HEK293T (cell line): ENCODE measurements around the gene CLK3.

Experiments used
- ARNT ChIP-seq: fragments of 450-650 bp; IDR thresholded peaks from 2 replicates; pipeline ENCODE4 v1.6.1; 2017; ENCODE audit warnings: mild to moderate bottlenecking
- BHLHE40 ChIP-seq: fragments of 450-650 bp; IDR thresholded peaks from 2 replicates; pipeline ENCODE4 v1.6.1; 2016; ENCODE audit warnings: mild to moderate bottlenecking, moderate library complexity, borderline replicate concordance
- ELF4 ChIP-seq: fragments of 450-650 bp; IDR thresholded peaks from 2 replicates; pipeline ENCODE4 v1.6.1; 2017; ENCODE audit warnings: antibody characterized with exemption
- FOXA1 ChIP-seq: fragments of 450-650 bp; IDR thresholded peaks from 2 replicates; pipeline ENCODE4 v1.6.1; 2016; ENCODE audit warnings: mild to moderate bottlenecking
- FOXK2 ChIP-seq: fragments of 450-650 bp; IDR thresholded peaks from 2 replicates; pipeline ENCODE4 v1.6.1; 2016; ENCODE audit warnings: mild to moderate bottlenecking
- FOXM1 ChIP-seq: fragments of 450-650 bp; IDR thresholded peaks from 2 replicates; pipeline ENCODE4 v1.6.1; 2017; ENCODE audit warnings: mild to moderate bottlenecking, borderline replicate concordance
- L3MBTL2 ChIP-seq: fragments of 450-650 bp; conservative IDR thresholded peaks from 2 replicates; pipeline ENCODE4 v1.6.1; 2016; ENCODE audit warnings: mild to moderate bottlenecking
- NFRKB ChIP-seq: fragments of 450-650 bp; IDR thresholded peaks from 2 replicates; pipeline ENCODE4 v1.6.1; 2016; ENCODE audit warnings: mild to moderate bottlenecking, moderate library complexity
- SP1 ChIP-seq: fragments of 450-650 bp; IDR thresholded peaks from 2 replicates; pipeline ENCODE4 v1.6.1; 2017
- TARDBP ChIP-seq: fragments of 450-650 bp; IDR thresholded peaks from 2 replicates; pipeline ENCODE4 v1.6.1; 2016
- ZNF384 ChIP-seq: fragments of 450-650 bp; IDR thresholded peaks from 2 replicates; pipeline ENCODE4 v1.6.1; 2016

- TF ChIP-seq ELF4 (no peak), ARNT (no peak), TARDBP (no peak), FOXM1 (no peak), SP1 (no peak), L3MBTL2 (no peak), BHLHE40 (no peak), NFRKB (no peak), FOXK2 (no peak), ZNF384 (no peak), FOXA1 (no peak)
Measured at GRCh38 chr15:74578496-74578994, 37.1 kb upstream of the CLK3 start.
